GM23338 (cell line): Measurements from ENCODE around the gene MNX1. TPM values are rescaled to one million over a fixed set of nuclear protein-coding genes. Genes with fewer than 3 reads are reported as not detected.

ENCODE experiments used
- ATAC-seq: fragments of 200-7000 bp; cut with Tn5 transposase; 3 replicates; pipeline ENCODE4 v1.9.1; 2020
- DNase-seq: peaks from one replicate; pipeline ENCODE4 v3.0.0-alpha.2; 2015; ENCODE audit warnings: low spot score
- H2AFZ ChIP-seq: fragments of 200-600 bp; sonication (generic); 2 replicates; pipeline ENCODE4 v1.8.0; 2016; ENCODE audit warnings: antibody characterized with exemption, mild to moderate bottlenecking, moderate library complexity
- H3F3A ChIP-seq: fragments of 200-600 bp; sonication (generic); replicated peaks from 2 replicates; pipeline ENCODE4 v1.8.0; 2017; ENCODE audit warnings: antibody characterized with exemption, mixed run types, low read depth
- H3K27ac ChIP-seq: fragments of 200-600 bp; sonication (generic); 2 replicates; pipeline ENCODE4 v1.6.1; 2016; ENCODE audit warnings: low read depth
- H3K27me3 ChIP-seq: fragments of 200-600 bp; sonication (generic); 2 replicates; pipeline ENCODE4 v1.8.0; 2016; ENCODE audit warnings: mild to moderate bottlenecking, mixed run types, moderate library complexity; ENCODE audit not compliant: insufficient read depth
- H3K36me3 ChIP-seq: fragments of 200-600 bp; sonication (generic); 2 replicates; pipeline ENCODE4 v1.8.0; 2016; ENCODE audit warnings: mild to moderate bottlenecking; ENCODE audit not compliant: insufficient read depth
- H3K4me1 ChIP-seq: fragments of 200-600 bp; sonication (generic); 2 replicates; pipeline ENCODE4 v1.8.0; 2016; ENCODE audit warnings: mild to moderate bottlenecking, moderate library complexity; ENCODE audit not compliant: insufficient read depth
- H3K4me2 ChIP-seq: fragments of 200-600 bp; sonication (generic); 2 replicates; pipeline ENCODE4 v1.7.1; 2017; ENCODE audit warnings: mixed run types
- H3K4me3 ChIP-seq: fragments of 200-600 bp; sonication (generic); 2 replicates; pipeline ENCODE4 v1.6.1; 2016; ENCODE audit warnings: mixed run types
- H3K79me2 ChIP-seq: fragments of 200-600 bp; sonication (generic); replicated peaks from 2 replicates; pipeline ENCODE4 v1.8.0; 2017; ENCODE audit warnings: mild to moderate bottlenecking; ENCODE audit not compliant: insufficient read depth
- H3K9me2 ChIP-seq: fragments of 200-600 bp; sonication (generic); 2 replicates; pipeline ENCODE4 v1.8.0; 2017; ENCODE audit not compliant: insufficient read depth
- H4K20me1 ChIP-seq: fragments of 200-600 bp; sonication (generic); replicated peaks from 2 replicates; pipeline ENCODE4 v1.8.0; 2017; ENCODE audit warnings: mild to moderate bottlenecking; ENCODE audit not compliant: insufficient read depth
- H3K27ac Mint-ChIP-seq: 2 replicates; pipeline ENCODE4 v1.8.0; 2020; ENCODE audit warnings: inconsistent platforms, mild to moderate bottlenecking, moderate library complexity, mixed read lengths
- H3K27me3 Mint-ChIP-seq: 3 replicates; pipeline ENCODE4 v1.8.0; 2022; ENCODE audit warnings: low read depth, mild to moderate bottlenecking, moderate library complexity, mixed read lengths, inconsistent platforms; ENCODE audit not compliant: insufficient read depth, poor library complexity
- H3K36me3 Mint-ChIP-seq: 3 replicates; pipeline ENCODE4 v1.8.0; 2021; ENCODE audit warnings: low read depth, mild to moderate bottlenecking, inconsistent platforms, moderate library complexity, mixed read lengths
- H3K4me1 Mint-ChIP-seq: 3 replicates; pipeline ENCODE4 v1.8.0; 2020; ENCODE audit warnings: mild to moderate bottlenecking, inconsistent platforms, mixed read lengths
- H3K4me3 Mint-ChIP-seq: 3 replicates; pipeline ENCODE4 v1.8.0; 2021; ENCODE audit warnings: moderate library complexity, mild to moderate bottlenecking, inconsistent platforms, mixed read lengths
- H3K9me3 Mint-ChIP-seq: 3 replicates; pipeline ENCODE4 v1.8.0; 2020; ENCODE audit warnings: moderate library complexity, mild to moderate bottlenecking, inconsistent platforms, mixed read lengths
- ETS1 ChIP-seq: IDR thresholded peaks from 2 replicates; pipeline ENCODE4 v1.6.1; 2016; ENCODE audit warnings: antibody characterized with exemption
- EZH2 ChIP-seq: fragments of 200-600 bp; sonication (generic); IDR thresholded peaks from one replicate; pipeline ENCODE4 v1.8.0; 2017; ENCODE audit warnings: antibody characterized with exemption, mild to moderate bottlenecking, low read depth; ENCODE audit not compliant: unreplicated experiment
- NANOG ChIP-seq: IDR thresholded peaks from 2 replicates; pipeline ENCODE4 v1.6.1; 2016; ENCODE audit warnings: antibody characterized with exemption, borderline replicate concordance
- POLR2AphosphoS5 ChIP-seq: IDR thresholded peaks from 2 replicates; pipeline ENCODE4 v1.6.1; 2016; ENCODE audit warnings: antibody characterized with exemption, low read depth
- ZNF462 ChIP-seq: fragments of 250-450 bp; sonication (Bioruptor Pico); IDR thresholded peaks from 2 replicates; pipeline ENCODE4 v1.5.0; 2020; ENCODE audit warnings: mild to moderate bottlenecking, moderate library complexity
- polyA plus RNA-seq: library from polyadenylated mRNA; unstranded; fragments of >200 nt; fragmentation: Nextera tagmentation; extraction: Ambion mirVana; gene quantifications from 2 replicates; pipeline ENCODE4 v1.2.1, GENCODE V29; 2016
- total RNA-seq: library from RNA; depleted of rRNA; stranded (reverse); fragments of >200 nt; shearing (Covaris generic); gene quantifications from 2 replicates; pipeline ENCODE4 v1.2.3, GENCODE V29; 2014

Gene MNX1
- total and polyA plus RNA-seq, 2 experiments from 2014 or later: 0.14 to 0.24 TPM

GRCh38 chr7:157056246-157056645 lies 45.8 kb upstream of the MNX1 start:
- Histone ChIP-seq H3K36me3 (no peaks in the 10 kb centered on the region), H3K4me1 (no peaks in the 10 kb centered on the region), H3K4me3 (no peak overlapping the region), H3K27ac (no peak overlapping the region), H4K20me1 (no peaks in the 10 kb centered on the region), H3K79me2 (no peaks in the 10 kb centered on the region), H3K9me2 (peaks cover 7% of the 10 kb centered on the region; the same call in 1 of the 2 replicates), H3F3A (no peaks in the 10 kb centered on the region), H3K4me2 (no peak overlapping the region), H2AFZ (no peak overlapping the region), H3K27me3 (no peaks in the 10 kb centered on the region)
- peak; percentile 37 for DNase-seq
- no peaks in the 10 kb centered on the region; the same call in 2 of the 3 replicates for H3K36me3 Mint-ChIP-seq
- TF ChIP-seq NANOG: no peak
- TF ChIP-seq ZNF462 (CRISPR knock-in tag): no peak
- TF ChIP-seq EZH2: no peak
- no peak for TF ChIP-seq ETS1
- TF ChIP-seq POLR2AphosphoS5: no peak
- peak; percentile 72 for ATAC-seq
- no peaks in the 10 kb centered on the region for H3K4me1 Mint-ChIP-seq
- H3K9me3 Mint-ChIP-seq: no peaks in the 10 kb centered on the region; the same call in 2 of the 3 replicates
- no peaks in the 10 kb centered on the region for H3K27me3 Mint-ChIP-seq
- no peak overlapping the region for H3K4me3 Mint-ChIP-seq
- no peak overlapping the region for H3K27ac Mint-ChIP-seq
